Memory B cell (primary cell): ENCODE measurements around the gene ZNF20.
"Not testable (repeated sequence)": the region's sequence is repeated elsewhere in the genome, so short reads cannot be mapped to it uniquely, and the experiment has no call there.

Source experiments
- ATAC-seq: fragments of 150-1000 bp; cut with Tn5 transposase; 2 replicates; pipeline ENCODE4 v1.10.0; 2021; ENCODE audit warnings: low read depth, mild to moderate bottlenecking, moderate library complexity
- DNase-seq, 2 donors: peaks; one replicate each; pipeline ENCODE4 v3.0.0; 2022; ENCODE audit warnings: low spot score in 2 of 2
- H3K27ac Mint-ChIP-seq: one replicate; pipeline ENCODE4 v1.8.0; 2022; ENCODE audit warnings: mild to moderate bottlenecking, moderate library complexity, mixed read lengths
- H3K27me3 Mint-ChIP-seq: one replicate; pipeline ENCODE4 v1.8.0; 2022; ENCODE audit warnings: mixed read lengths
- H3K36me3 Mint-ChIP-seq: one replicate; pipeline ENCODE4 v1.8.0; 2022; ENCODE audit warnings: mild to moderate bottlenecking, mixed read lengths
- H3K4me1 Mint-ChIP-seq: one replicate; pipeline ENCODE4 v1.8.0; 2022; ENCODE audit warnings: mixed read lengths
- H3K4me3 Mint-ChIP-seq: one replicate; pipeline ENCODE4 v1.8.0; 2022; ENCODE audit warnings: mild to moderate bottlenecking, moderate library complexity, mixed read lengths
- H3K9me3 Mint-ChIP-seq: one replicate; pipeline ENCODE4 v1.8.0; 2022; ENCODE audit warnings: mixed read lengths

Gene ZNF20

GRCh38 chr19:12140545-12141404 lies 625 bp upstream of the ZNF20 start:
- ATAC-seq: peak; percentile 69
- peaks cover 6% of the 10 kb centered on the region for H3K9me3 Mint-ChIP-seq
- no peak overlapping the region for H3K27ac Mint-ChIP-seq
- H3K4me1 Mint-ChIP-seq: peaks cover 23% of the 10 kb centered on the region
- peaks cover 11% of the 10 kb centered on the region for H3K36me3 Mint-ChIP-seq
- H3K27me3 Mint-ChIP-seq: no peaks in the 10 kb centered on the region
- peak overlapping the region; percentile 79 for H3K4me3 Mint-ChIP-seq
- peak; percentile 80 to 82 for DNase-seq

GRCh38 chr19:12139269-12139668 lies 881 bp downstream of the ZNF20 start:
- H3K9me3 Mint-ChIP-seq: no peaks in the 10 kb centered on the region
- peaks cover 23% of the 10 kb centered on the region for H3K4me1 Mint-ChIP-seq
- no peak for DNase-seq
- H3K27ac Mint-ChIP-seq: no peak overlapping the region
- H3K4me3 Mint-ChIP-seq: peak overlapping the region; percentile 79
- peaks cover 13% of the 10 kb centered on the region for H3K36me3 Mint-ChIP-seq
- H3K27me3 Mint-ChIP-seq: no peaks in the 10 kb centered on the region
- no peak for ATAC-seq

- Mint-ChIP-seq H3K36me3 (peaks cover 31% of the 10 kb centered on the region), H3K4me3 (peak overlapping the region; percentile 19), H3K9me3 (peaks cover 2% of the 10 kb centered on the region), H3K27ac (no peak overlapping the region), H3K27me3 (no peaks in the 10 kb centered on the region), H3K4me1 (peaks cover 23% of the 10 kb centered on the region)
- ATAC-seq (peak; percentile 17), DNase-seq (peak; percentile 14 to 34)
Measured at GRCh38 chr19:12137221-12137940, 2.8 kb downstream of the ZNF20 start.

GRCh38 chr19:12133069-12133468 lies 7.1 kb downstream of the ZNF20 start:
- ATAC-seq (no peak), DNase-seq (no peak)
- Mint-ChIP-seq H3K4me3 (no peak overlapping the region), H3K27me3 (no peaks in the 10 kb centered on the region), H3K4me1 (peaks cover 6% of the 10 kb centered on the region), H3K27ac (no peak overlapping the region), H3K36me3 (peaks cover 41% of the 10 kb centered on the region), H3K9me3 (peaks cover 5% of the 10 kb centered on the region)

- peaks cover 4% of the 10 kb centered on the region for H3K9me3 Mint-ChIP-seq
- no peaks in the 10 kb centered on the region for H3K4me1 Mint-ChIP-seq
- DNase-seq: no peak
- no peaks in the 10 kb centered on the region for H3K27me3 Mint-ChIP-seq
- H3K36me3 Mint-ChIP-seq: peaks cover 10% of the 10 kb centered on the region
- no peak overlapping the region for H3K4me3 Mint-ChIP-seq
- ATAC-seq: no peak
- H3K27ac Mint-ChIP-seq: no peak overlapping the region
Measured at GRCh38 chr19:12126707-12127106, 13.4 kb downstream of the ZNF20 start.

GRCh38 chr19:12117201-12117970 lies 22.8 kb downstream of the ZNF20 start:
- DNase-seq (no peak), ATAC-seq (no peak)
- H3K4me3 Mint-ChIP-seq: no peak overlapping the region
- peaks cover 2% of the 10 kb centered on the region for H3K36me3 Mint-ChIP-seq
- peaks cover 6% of the 10 kb centered on the region for H3K9me3 Mint-ChIP-seq
- no peaks in the 10 kb centered on the region for H3K27me3 Mint-ChIP-seq
- H3K27ac Mint-ChIP-seq: no peak overlapping the region
- no peaks in the 10 kb centered on the region for H3K4me1 Mint-ChIP-seq

GRCh38 chr19:12113121-12113520 lies 27.0 kb downstream of the ZNF20 start:
- Mint-ChIP-seq H3K27ac (no peak overlapping the region), H3K9me3 (peaks cover 8% of the 10 kb centered on the region), H3K36me3 (peaks cover 6% of the 10 kb centered on the region)

GRCh38 chr19:12112701-12113100 lies 27.4 kb downstream of the ZNF20 start:
- Mint-ChIP-seq H3K36me3 (peaks cover 6% of the 10 kb centered on the region), H3K27ac (no peak overlapping the region), H3K27me3 (no peaks in the 10 kb centered on the region), H3K4me3 (no peak overlapping the region), H3K4me1 (no peaks in the 10 kb centered on the region), H3K9me3 (peaks cover 8% of the 10 kb centered on the region)
- ATAC-seq (no peak), DNase-seq (no peak)

More at GRCh38 chr19:12113121-12113520, 27.0 kb downstream of the ZNF20 start:
- H3K4me3 Mint-ChIP-seq: no peak overlapping the region
- no peaks in the 10 kb centered on the region for H3K4me1 Mint-ChIP-seq
- DNase-seq: no peak
- H3K27me3 Mint-ChIP-seq: no peaks in the 10 kb centered on the region
- no peak for ATAC-seq

- H3K9me3 Mint-ChIP-seq: peaks cover 8% of the 10 kb centered on the region
- H3K4me1 Mint-ChIP-seq: no peaks in the 10 kb centered on the region
- no peaks in the 10 kb centered on the region for H3K27me3 Mint-ChIP-seq
- H3K27ac Mint-ChIP-seq: no peak overlapping the region
- H3K36me3 Mint-ChIP-seq: peaks cover 6% of the 10 kb centered on the region
- no peak overlapping the region for H3K4me3 Mint-ChIP-seq
- ATAC-seq (no peak), DNase-seq (no peak)
Measured at GRCh38 chr19:12111943-12112637, 28.1 kb downstream of the ZNF20 start.

GRCh38 chr19:12111176-12111575 lies 29.0 kb downstream of the ZNF20 start:
- H3K36me3 Mint-ChIP-seq: peaks cover 6% of the 10 kb centered on the region
- DNase-seq (no peak), ATAC-seq (no peak)
- H3K27ac Mint-ChIP-seq: no peak overlapping the region
- no peak overlapping the region for H3K4me3 Mint-ChIP-seq
- H3K27me3 Mint-ChIP-seq: no peaks in the 10 kb centered on the region
- peaks cover 8% of the 10 kb centered on the region for H3K9me3 Mint-ChIP-seq
- no peaks in the 10 kb centered on the region for H3K4me1 Mint-ChIP-seq

GRCh38 chr19:12103909-12104308 lies 36.2 kb downstream of the ZNF20 start:
- not testable (repeated sequence) for H3K36me3 Mint-ChIP-seq, ATAC-seq, H3K27ac Mint-ChIP-seq, H3K27me3 Mint-ChIP-seq, DNase-seq, H3K4me1 Mint-ChIP-seq, H3K4me3 Mint-ChIP-seq, H3K9me3 Mint-ChIP-seq

- Mint-ChIP-seq H3K36me3 (peaks cover 14% of the 10 kb centered on the region), H3K4me1 (peaks cover 3% of the 10 kb centered on the region), H3K27ac (no peak overlapping the region), H3K27me3 (peaks cover 3% of the 10 kb centered on the region), H3K9me3 (no peaks in the 10 kb centered on the region), H3K4me3 (no peak overlapping the region)
- DNase-seq: no peak
- no peak for ATAC-seq
Measured at GRCh38 chr19:12098040-12098439, 42.1 kb downstream of the ZNF20 start.

- H3K36me3 Mint-ChIP-seq: peaks cover 15% of the 10 kb centered on the region
- ATAC-seq: no peak
- no peak overlapping the region for H3K4me3 Mint-ChIP-seq
- H3K4me1 Mint-ChIP-seq: peaks cover 8% of the 10 kb centered on the region
- H3K27me3 Mint-ChIP-seq: peaks cover 3% of the 10 kb centered on the region
- no peak for DNase-seq
- H3K27ac Mint-ChIP-seq: no peak overlapping the region
- H3K9me3 Mint-ChIP-seq: no peaks in the 10 kb centered on the region
Measured at GRCh38 chr19:12095111-12095790, 44.9 kb downstream of the ZNF20 start.
